Cortex of kidney (tissue), 1 donor: ENCODE results near the gene TSEN34.
"Not testable (repeated sequence)": the region's sequence is repeated elsewhere in the genome, so short reads cannot be mapped to it uniquely, and the experiment has no call there.

Experiments
- DNase-seq: peaks from one replicate; lab custom pipeline; 2025; lab: John Stamatoyannopoulos, UW

TSEN34 gene

GRCh38 chr19:54209058-54209810 is 18.1 kb downstream of the TSEN34 start:
- no peak for DNase-seq

- DNase-seq, result no peak
These were observed 18.8 kb downstream of the TSEN34 start for GRCh38 chr19:54209811-54210494.

DNA sequence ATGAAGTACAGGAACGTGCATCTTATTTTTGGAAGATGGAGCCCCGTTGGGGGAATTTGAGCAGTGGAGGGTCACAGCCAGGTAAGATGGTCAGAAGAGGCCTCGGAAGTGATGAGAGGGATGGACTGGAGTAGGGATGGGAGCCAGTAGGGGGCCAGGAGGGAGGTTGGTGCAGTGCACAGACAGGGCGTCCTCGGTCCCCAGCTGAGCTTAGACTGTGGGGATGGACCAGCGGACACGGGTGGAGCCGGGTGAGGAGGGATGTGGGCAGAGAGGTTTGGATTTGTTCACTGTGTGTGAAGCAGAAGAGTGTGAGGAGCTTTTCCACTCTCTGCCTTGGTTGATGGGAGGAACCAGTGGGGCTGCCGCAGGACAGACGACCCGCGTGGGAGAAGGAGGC is 20.1 kb downstream of the TSEN34 start:
- DNase-seq, result no peak

- not testable (repeated sequence) for DNase-seq
These were observed 23.1 kb downstream of the TSEN34 start for GRCh38 chr19:54214217-54214616.

- not testable (repeated sequence) for DNase-seq
These were observed 23.6 kb downstream of the TSEN34 start for GRCh38 chr19:54214734-54215133.

DNA sequence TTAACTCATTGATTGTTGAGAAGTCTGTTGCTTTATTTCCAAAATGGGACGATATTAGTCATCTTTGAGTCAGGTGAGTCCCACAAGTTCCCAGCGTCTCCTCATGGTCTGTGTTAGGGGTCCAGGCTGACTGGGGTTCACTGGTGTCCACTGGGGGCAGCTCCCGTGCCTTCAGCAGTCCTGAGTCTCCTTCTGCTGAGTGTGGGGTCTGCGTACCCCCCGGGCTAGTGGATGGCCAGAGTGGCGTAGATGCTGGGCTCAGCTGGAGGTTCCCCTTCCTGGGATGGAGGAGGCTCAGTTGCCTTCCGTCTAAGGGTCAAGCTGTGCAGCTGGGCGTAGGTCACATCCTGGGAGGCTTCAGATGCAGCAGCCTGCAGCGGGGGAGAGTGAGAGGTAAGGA is 25.8 kb downstream of the TSEN34 start:
- no peak for DNase-seq

DNA sequence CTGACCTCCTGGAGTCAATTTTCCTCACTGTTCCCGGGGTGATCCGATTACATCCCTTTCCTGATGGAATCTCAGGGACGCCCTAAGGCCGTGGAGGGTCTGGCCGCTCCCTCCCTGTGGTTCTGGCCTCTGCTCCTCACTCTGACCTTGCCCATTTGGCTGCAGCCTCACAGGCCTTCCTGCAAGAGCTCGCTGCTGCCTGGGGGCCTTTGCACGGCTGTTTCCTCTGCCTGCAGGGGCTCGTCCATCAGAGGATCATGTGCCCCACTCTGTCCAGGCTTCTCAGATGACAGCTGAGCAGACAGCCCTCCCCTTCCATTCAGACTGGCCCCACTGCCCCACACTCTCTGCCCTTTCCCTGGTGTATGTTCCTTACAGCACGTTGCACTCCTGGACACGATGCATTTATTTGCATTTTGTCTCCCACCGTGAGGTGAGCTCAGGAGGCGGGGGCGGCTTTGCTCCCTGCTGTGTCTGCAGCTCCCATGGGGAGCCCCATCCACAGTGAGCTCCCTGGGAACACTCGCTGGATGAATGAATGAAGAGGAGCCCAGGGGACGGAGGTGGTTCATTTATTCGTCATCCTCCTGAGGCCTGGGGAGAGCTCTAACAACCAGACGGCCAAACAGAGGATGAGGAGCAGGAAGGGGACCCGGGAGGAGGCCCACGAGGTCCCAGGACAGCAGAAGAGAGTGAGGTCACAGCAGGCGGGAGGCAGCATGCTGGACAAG is 26.6 kb downstream of the TSEN34 start:
- DNase-seq, result not testable (repeated sequence)

DNA sequence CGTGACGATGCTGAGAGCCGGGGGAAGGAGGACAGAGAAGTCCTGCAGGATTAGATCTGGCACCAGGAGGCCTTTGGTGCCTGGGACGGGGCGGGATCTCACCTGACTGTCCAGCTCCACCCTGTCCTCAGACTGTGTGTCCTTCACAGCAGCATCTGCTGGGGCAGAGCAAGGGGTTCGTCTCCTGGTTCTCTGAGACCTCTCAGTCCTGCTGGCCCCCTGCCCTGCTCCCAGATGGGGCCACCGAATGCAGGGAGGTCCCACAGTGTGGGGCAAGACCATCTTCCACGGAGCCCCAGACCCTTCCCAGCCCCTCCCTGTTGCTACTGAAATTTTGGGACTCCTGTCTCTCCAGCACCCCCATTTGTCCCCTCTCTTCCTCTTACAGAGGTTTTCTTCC is 27.2 kb downstream of the TSEN34 start:
- no peak for DNase-seq

- no peak for DNase-seq
These were observed 28.0 kb downstream of the TSEN34 start for GRCh38 chr19:54218960-54219661.

- DNase-seq, result not testable (repeated sequence)
These were observed 28.6 kb downstream of the TSEN34 start for GRCh38 chr19:54219702-54220101.

DNA sequence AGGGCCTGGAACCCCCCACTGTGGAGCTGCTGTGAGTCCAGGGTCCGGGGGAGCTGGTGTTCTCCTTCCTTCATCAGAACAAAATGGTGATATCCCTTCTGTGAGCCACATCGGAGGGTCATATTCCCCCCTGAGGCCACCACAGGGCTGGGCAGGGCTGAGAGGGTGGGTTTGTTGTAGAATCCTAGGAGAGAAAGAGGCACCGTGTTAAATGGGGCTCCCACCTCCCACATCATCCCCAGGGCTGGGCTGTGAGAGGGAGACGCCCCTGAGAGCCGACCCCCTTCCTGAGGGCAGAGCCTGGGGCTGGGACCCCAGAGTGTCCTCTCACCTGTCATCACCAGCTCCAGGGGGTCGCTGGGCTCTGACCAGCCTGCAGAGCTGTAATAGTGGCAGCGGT is 30.8 kb downstream of the TSEN34 start:
- not testable (repeated sequence) for DNase-seq

DNA sequence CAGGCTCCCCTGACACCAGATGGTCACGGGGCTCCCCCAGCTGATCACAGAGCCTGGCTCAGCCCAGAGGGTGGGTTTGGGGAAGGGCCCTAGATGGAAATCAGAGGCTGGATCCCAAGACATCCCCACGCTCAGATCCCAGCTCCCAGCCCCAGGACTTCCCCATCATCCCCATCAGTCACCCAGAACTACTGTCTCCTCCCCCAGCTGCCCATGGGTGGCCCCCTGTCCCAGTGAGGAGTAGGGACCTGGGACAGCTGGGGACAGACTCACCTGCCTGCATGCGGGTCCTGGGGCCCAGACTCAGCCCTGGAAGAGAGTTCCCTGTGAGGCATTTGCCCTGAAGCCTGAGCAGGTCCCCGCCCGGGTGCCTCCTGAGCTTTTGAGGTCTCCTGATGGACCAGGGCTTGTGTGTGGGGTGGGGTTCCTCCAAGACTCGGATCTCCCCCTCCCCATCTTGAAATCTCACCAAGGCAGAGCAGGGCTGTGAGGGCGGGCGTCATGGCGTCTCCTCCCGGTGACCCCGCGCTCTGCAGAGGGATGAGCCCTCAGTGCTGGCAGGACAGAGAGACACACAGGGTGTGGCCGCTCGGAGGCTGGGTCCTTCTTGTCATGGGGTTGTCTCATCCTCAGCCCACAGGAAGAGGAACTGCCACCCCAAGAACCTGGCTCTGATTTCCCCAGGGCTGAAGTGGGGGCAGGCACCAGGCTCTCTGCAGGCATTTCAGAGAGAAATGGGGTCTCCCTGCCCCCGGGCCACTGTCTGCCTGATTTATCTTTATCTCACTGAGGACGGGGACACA is 31.6 kb downstream of the TSEN34 start, which contains the start of gene LILRB3:
Gene LILRB3, minus strand, starts transcription at position 534 of the 803 bp plus-strand sequence. Its CDS starts 31 bp downstream, at position 503.
- DNase-seq, result not testable (repeated sequence)

DNA sequence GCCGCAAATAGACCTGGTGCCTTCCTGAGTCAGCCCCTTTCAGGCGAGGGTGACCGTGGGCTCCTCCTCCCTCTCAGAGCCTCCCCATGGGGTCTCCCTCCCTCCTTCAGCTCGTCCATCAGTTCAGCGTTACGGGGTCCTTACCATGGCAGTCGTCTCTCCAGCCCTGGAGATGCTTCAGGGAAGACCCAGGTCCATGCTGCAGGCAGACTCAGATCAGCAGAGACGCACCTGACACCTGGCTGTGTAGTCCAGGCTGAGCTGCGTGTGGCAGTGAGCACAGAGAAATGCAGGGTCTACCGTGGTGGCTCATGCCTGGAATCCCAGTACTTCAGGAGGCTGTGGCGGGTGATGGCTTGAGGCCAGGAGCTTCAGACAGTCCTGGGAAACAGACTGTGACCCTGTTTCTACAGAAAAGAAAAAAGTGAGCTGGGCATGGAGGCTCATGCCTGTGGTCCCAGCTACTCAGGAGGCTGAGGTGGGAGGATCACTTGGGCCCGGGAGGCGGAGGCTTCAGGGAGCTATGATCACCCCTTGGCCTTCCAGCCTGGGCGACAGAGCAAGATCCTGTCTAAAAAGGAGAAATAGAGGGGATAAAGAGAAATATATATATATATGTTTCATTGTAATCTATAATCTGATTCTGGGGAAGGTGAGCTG is 32.3 kb downstream of the TSEN34 start:
- not testable (repeated sequence) for DNase-seq

GRCh38 chr19:54223937-54224281 is 32.8 kb downstream of the TSEN34 start:
- not testable (repeated sequence) for DNase-seq

GRCh38 chr19:54224619-54225018 is 33.5 kb downstream of the TSEN34 start:
- DNase-seq, result not testable (repeated sequence)

GRCh38 chr19:54229146-54229545 is 38.0 kb downstream of the TSEN34 start:
- no peak for DNase-seq

DNA sequence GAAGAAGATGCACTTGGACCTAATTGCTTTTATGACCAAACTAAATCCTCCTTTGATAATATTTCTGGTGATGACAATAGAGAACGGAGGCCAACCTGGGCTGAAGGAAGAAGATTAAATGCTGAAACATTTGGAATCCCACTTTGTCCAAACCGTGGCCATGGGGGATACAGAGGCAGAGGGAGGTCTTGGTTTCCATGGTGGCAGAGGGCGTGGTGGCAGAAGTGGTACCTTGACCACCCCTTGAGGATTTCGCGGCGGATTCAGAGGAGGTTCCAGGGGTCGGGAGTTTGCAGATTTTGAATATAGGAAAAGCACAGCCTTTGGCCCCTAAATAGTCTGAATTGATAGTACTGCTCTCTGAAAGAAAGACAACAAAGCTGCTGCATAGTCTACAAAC is 38.9 kb downstream of the TSEN34 start:
- no peak for DNase-seq

DNA sequence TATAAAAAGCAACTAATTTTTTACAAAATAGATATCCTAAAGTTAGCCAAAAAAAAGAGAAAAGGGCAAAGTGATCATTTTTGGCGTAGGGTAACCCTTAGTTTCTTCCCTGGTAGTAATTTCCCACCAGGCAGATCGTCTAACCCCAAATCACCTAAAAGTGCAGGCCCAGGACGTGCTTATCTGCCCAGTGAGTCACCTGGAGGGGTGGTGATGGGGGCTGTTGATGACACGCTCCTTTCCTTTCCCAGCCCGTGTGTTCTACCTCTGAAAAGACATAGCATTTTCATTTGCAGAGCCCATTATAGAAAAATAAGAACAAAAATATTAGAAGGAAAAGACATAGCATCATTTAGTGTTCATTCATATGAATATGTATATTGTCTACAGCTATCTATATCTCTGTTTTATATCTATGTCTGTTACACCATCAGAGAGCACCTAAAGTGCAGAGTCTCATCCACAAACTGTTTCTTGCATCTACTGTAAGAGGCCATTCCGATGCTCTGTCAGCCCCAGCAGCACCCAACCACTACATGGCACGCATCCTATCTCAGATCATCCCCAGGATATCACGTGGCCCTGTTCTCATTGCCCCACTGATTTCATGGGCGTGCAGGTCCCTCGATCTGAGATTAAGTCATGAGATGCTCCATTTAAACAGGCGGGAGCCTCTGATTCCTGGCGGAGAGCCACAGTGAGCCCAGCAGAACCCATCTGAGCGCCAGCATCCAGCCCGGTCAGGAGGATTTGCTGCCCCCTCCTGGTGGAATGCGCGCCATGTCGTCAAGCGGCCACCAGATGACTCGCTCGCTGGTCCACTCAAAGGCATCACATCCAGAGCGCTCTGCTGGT is 40.2 kb downstream of the TSEN34 start:
- DNase-seq, result no peak

- DNase-seq, result no peak
These were observed 42.8 kb downstream of the TSEN34 start for GRCh38 chr19:54233941-54234340.
